Endothelial cell of umbilical vein (primary cell): ENCODE data around the gene RSRC1.
A peak's percentile ranks its signal among the peaks of the same experiment; 100 is the strongest.

ENCODE experiments used
- CTCF ChIP-seq, 2 donors: IDR thresholded peaks; 1 replicate in 1 of 2; 2 replicates in 1 of 2; pipeline ENCODE4 v1.5.1; 2011; ENCODE audit warnings: low read length in 2 of 2, mild to moderate bottlenecking in 2 of 2, moderate library complexity in 2 of 2, control low read depth in 1 of 2, inconsistent platforms in 1 of 2, low read depth in 1 of 2; ENCODE audit not compliant: insufficient read depth in 1 of 2; ENCODE audit errors: extremely low read depth in 1 of 2
- EZH2 ChIP-seq: IDR thresholded peaks from 2 replicates; pipeline ENCODE4 v1.6.1; 2012; ENCODE audit warnings: borderline replicate concordance, low read depth, mild to moderate bottlenecking, moderate library complexity, low read length, inconsistent platforms; ENCODE audit not compliant: severe bottlenecking
- FOS ChIP-seq: IDR thresholded peaks from 2 replicates; pipeline ENCODE4 v1.6.1; 2011; ENCODE audit warnings: mild to moderate bottlenecking, low read length, moderate library complexity, borderline replicate concordance; ENCODE audit not compliant: insufficient read depth
- GATA2 ChIP-seq: IDR thresholded peaks from 2 replicates; pipeline ENCODE4 v1.7.0; 2011; ENCODE audit warnings: low read depth, mild to moderate bottlenecking, moderate library complexity, mixed read lengths, low read length; ENCODE audit not compliant: insufficient read length, insufficient read depth
- JUN ChIP-seq: IDR thresholded peaks from 2 replicates; pipeline ENCODE4 v1.6.1; 2011; ENCODE audit warnings: borderline replicate concordance, low read depth; ENCODE audit not compliant: insufficient read length, insufficient read depth
- MAX ChIP-seq: IDR thresholded peaks from 2 replicates; pipeline ENCODE4 v1.6.1; 2011; ENCODE audit not compliant: insufficient read depth, insufficient read length
- MYC ChIP-seq: IDR thresholded peaks from one replicate; pipeline ENCODE4 v1.6.1; 2011; ENCODE audit warnings: mild to moderate bottlenecking, low read depth, low read length
- POLR2A ChIP-seq: IDR thresholded peaks from 2 replicates; pipeline ENCODE4 v1.6.1; 2012; ENCODE audit warnings: low read depth, mild to moderate bottlenecking, control low read depth, low read length
- POLR2AphosphoS5 ChIP-seq: IDR thresholded peaks from 2 replicates; pipeline ENCODE4 v1.6.1; 2012; ENCODE audit warnings: low read depth, mild to moderate bottlenecking, control low read depth, low read length, moderate library complexity; ENCODE audit not compliant: insufficient read depth

- no peak for TF ChIP-seq POLR2AphosphoS5
- TF ChIP-seq POLR2A: no peak
- TF ChIP-seq CTCF (IDR thresholded peaks at IDR 0.05; ENCODE audit: extremely low read depth in 1 of 2, insufficient read depth in 1 of 2, low read depth in 1 of 2, low read length in 2 of 2): no peak
- TF ChIP-seq EZH2: peak; percentile 85
- no peak for TF ChIP-seq MAX
- TF ChIP-seq JUN: no peak
- TF ChIP-seq MYC: no peak
- TF ChIP-seq FOS: no peak
- TF ChIP-seq GATA2: no peak
Measured at GRCh38 chr3:158103887-158104327, 6.0 kb upstream of the RSRC1 start.
